GM18511 (cell line): ENCODE measurements around the gene HEATR1.
"Not testable (repeated sequence)": the region's sequence is repeated elsewhere in the genome, so short reads cannot be mapped to it uniquely, and the experiment has no call there.

Experiments
- ATAC-seq: cut with Tn5 transposase; IDR thresholded peaks from one replicate; pipeline ENCODE4 v1.9.1; 2021; ENCODE audit warnings: mild to moderate bottlenecking, moderate library complexity; ENCODE audit not compliant: unreplicated experiment

The HEATR1 gene

GRCh38 chr1:236509647-236510401 lies 94.5 kb downstream of the HEATR1 start:
- ATAC-seq = no peak

- ATAC-seq = peak; percentile 32
These were observed 95.1 kb downstream of the HEATR1 start for GRCh38 chr1:236509203-236509602.

DNA sequence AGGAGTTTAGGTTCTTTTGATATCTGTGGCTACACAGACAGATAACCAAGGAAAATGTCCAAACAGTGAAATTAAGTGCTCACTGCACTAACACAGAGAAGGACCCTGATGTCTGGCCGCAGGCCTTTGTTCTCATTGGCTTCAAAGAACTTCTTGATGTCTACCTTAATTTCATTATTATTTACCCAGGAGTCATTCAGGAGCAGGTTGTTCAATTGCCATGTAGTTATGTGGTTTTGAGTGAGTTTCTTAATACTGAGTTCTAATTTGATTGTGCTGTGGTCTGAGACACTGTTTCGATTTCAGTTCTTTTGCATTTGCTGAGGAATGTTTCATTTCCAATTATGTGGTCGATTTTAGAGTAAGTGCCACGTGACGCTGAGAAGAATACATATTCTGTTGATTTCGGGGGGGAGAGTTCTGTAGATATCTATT lies 95.7 kb downstream of the HEATR1 start:
- ATAC-seq = peak; percentile 72

- no peak for ATAC-seq
These were observed 97.2 kb downstream of the HEATR1 start for GRCh38 chr1:236507022-236507700.

DNA sequence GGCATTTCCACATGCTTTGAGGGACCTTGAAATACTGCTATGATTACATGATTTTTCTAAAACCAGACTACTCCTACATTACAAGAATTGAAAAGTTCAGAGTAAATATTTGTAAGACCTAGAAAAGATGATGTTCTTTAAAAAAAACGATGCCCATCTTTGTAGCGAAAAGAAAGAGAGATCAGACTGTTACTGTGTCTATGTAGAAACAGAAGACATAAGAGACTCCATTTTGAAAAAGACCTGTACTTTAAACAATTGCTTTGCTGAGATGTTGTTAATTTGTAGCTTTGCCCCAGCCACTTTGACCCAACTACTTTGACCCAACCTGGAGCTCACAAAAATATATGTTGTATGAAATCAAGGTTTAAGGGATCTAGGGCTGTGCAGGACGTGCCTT lies 100.0 kb downstream of the HEATR1 start:
- ATAC-seq = not testable (repeated sequence)

- peak; percentile 55 for ATAC-seq
These were observed 101.2 kb downstream of the HEATR1 start for GRCh38 chr1:236502972-236503639.

DNA sequence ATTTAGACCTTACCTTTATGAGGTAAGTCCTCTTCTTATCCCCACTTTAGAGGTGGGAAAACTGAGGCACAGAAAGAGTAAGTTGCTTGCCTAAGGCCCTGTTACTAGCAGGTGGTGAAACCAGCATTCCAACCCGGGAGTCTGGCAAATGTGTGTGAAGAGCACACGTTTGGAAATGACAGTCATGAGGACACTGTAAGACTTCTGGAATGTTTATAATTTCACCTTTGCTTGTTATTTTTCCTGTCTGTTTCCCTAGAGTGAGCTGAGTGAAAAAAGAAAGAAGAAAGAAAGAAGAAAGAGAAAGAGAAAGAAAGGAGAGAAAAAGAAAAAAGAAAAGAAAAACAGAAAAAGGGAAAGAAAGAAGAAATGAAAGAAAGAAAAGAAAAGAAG lies 101.7 kb downstream of the HEATR1 start:
- ATAC-seq = no peak

GRCh38 chr1:236501093-236501492 lies 103.2 kb downstream of the HEATR1 start:
- ATAC-seq = no peak
